HG02885 (cell line): ENCODE data around the gene PRKCA.

Experiments
- ATAC-seq: cut with Tn5 transposase; IDR thresholded peaks from one replicate; pipeline ENCODE4 v1.9.1; 2021; ENCODE audit warnings: mild to moderate bottlenecking; ENCODE audit not compliant: unreplicated experiment, poor library complexity

PRKCA gene

DNA sequence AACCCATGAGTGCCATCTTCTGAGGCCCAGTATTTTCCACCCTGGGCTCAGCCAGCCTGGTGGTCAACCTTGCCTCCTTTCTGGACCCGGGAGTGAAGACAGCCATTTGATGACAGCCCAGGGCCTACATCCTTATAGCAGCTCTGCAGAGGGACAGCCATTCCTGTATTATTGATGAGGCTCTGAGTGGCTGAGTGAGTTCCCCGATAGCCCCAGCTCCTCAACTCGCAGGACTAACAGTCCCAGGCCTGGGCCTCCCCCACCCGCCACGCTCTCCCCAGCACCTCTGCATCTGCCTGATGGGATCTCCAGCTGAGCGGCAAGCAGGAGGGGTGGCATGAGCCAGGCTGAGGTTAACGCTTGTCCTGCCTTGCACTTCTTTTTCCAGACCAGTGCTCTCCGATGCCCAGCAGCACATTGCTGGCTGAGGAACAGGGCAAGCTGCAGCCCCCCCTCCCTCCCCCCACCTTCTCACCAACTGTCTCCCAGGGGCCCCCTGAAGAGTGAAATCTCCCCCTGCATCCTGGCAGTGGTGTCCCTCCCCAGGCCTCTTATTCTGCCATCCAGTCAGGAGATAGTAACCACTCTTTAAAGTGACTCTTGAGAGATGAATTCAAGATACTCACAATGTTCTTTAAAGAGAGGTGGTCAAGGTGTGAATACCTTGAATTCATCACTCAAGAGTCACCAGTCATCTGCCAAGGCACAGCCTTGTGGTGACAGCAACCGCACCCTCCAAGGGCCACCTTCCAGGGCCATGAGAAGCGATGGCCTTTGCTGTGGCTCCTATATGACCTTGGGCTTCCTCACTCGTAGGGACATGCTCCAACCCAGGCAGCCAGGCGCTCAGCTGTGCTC lies 556.0 kb downstream of the PRKCA start:
- no peak for ATAC-seq

- no peak for ATAC-seq
Observed at GRCh38 chr17:66859353-66859752, 556.9 kb downstream of the PRKCA start.

DNA sequence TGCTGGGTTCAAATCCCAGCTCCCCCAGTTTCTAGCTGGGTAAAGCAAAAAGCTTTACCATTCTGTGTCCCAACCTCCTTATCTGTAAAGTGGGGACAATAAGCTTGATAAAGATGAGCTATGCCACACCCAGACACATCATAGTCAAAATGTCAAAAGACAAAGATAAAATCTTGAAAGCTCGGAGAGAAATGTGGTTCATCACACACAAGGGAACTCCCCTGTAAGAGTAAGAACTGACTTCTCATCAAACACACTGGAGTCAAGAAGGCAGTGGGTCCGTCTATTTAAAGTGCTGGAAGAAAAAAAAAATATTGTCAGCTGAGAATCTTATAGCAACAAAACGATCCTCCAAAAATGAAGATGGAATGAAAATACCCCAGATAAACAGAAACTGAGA lies 557.8 kb downstream of the PRKCA start:
- no peak for ATAC-seq
